NOMO-1 treated with dmso at 0.1 percent for 144 hours (cell line): Measurements from ENCODE around the gene CAMK2A.
"Not testable (repeated sequence)": the region's sequence is repeated elsewhere in the genome, so short reads cannot be mapped to it uniquely, and the experiment has no call there.

Source experiments
- DNase-seq: peaks from one replicate; lab custom pipeline; 2025; ENCODE audit not compliant: unreplicated experiment; lab: John Stamatoyannopoulos, UW

Gene CAMK2A

DNA sequence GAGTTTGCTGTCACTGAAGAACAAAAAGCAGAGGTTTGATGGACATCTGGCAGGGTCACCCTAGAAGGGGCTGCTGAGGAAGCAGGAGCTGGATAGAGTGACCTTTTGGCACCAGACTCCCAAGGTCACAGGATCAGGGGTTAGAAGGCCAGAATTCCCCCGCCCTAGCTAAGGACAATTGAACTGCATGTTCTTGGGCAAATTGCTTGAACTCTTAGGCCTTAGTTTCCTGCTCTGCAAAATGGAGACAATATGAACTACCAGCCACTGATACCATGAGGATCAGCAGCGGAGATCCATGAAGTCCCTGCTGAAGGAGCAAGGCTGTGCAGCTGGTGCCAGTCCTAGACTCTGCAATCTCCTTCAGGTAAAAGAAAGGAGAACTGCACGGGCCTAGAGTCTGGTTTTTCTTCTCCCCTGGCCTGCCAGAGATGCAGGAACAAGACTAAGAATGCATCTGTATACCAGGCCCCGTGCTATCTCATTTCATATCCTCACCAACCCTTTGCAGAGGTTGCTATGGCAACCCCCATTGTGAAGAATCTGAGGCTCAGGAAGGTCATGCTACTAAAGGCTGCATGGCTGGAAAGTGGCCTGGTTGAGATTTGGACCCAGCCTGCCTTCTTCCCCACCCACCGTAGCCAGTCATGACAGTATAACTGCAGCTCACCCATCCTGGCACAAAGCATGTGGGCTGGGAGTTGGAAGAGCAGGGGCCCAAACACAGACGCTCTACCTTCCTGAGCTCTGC, 33.7 kb downstream of the CAMK2A start:
- no peak for DNase-seq

DNA sequence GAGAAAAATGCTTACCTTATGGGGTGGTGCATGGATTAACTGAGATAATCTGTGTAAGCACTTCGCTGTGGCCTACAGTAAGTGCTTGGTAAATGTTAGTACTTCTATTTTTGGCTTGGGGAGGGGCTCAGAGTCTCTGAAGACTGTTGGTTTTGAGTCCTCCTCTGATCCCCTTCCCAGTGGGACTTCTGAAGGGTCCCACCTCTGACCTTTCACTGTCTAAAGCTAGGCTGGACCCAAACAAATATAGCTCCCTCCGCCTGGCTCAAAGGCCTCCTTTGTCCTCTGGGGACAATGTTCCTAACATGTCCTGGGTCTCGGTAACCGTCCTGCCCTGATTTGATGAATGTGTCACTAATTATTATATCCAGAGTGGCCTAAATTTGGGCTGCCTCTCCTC, 34.8 kb downstream of the CAMK2A start:
- DNase-seq, result no peak

DNA sequence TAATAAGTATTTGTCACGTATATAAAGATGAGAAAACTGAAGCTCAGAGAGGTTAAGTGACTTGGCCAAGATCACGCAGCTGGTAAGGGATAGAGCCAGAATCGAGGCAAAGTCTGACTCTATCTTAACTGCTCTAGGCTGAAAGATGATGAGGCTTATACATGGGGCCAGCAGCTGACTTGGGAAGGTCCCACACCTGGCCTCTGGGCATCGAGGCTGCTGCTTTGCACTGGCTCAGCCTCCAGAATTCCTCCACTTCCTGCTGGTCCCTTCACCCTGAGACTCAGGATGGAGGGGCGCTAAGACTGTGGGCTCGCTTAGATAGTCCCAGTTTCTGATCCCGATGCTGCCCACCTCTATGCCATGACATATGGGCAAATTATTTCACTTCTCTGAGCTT, 35.2 kb downstream of the CAMK2A start:
- DNase-seq, result no peak

DNA sequence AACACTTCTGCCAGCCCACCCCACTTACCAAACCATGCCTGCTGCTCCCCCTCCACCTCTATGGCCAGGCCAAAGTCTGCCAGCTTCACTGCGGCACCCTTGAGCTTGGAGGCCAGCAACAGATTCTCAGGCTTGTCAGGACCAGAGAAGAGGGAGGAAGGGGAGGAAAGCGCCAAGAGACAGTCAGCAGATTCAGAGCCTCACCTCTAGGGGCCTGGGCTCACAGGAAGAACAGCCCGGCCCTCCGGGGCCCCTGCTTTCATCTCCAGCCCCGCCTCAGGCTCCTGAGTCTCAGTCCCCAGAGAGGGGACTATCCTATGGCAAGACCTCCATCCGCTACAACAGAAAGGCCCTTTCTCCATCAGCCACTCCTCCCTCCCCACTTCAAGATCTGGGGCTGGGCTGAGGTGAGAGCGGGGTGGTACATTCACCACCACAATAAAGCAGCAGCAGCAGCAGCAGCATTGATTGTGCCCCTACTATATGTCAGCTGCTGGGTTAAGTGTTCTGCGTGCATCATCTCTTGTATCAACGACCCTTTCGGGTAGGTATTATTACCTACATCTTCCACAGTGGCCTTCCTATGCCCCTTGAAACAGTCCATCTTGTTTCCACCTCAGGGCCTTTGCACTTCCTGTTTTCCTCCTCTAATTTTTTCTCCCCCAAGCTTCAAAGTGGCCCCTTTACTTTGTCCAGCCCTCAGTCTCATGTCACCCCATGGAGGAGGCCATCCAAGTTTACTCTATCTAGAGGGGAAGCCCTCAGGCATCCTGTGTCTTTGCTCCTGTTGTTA, 36.0 kb downstream of the CAMK2A start:
- DNase-seq, result no peak

DNA sequence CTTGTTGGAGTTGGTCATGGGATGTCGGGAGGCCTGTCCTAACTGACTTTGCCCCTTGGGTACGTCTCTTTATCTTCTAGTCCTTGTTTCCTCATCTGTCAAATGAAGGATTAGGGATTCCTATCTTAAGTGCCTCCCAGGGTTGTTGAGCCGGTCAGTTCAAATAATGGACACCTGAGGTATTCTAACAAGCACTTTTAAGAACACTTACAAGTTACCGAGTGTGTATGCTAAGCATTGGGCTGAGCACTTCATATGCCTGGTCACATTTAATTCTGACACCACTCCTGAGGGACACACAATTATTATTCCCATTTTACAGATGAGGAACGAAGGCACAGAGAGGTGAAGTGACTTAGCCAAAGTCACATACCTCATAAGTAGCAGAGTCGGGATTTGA, 37.1 kb downstream of the CAMK2A start:
- DNase-seq, result no peak

DNA sequence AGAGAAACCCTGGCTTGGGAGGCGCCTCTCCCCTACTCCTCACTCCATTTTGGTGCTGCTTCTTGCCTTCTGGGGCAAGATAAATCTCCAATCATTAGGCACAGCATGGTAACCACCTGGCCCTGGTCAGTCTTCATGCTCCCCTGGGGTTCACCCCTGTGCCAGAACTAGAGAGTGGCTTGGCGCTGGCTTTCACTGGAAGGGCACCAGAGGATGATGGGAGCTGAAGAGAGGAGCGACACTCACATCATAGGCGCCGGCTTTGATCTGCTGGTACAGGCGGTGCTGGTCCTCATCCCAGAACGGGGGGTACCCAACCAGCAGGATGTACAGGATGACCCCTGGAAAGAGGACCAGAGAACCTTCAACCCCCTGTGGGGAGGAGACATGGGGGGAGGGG, 38.1 kb downstream of the CAMK2A start:
- DNase-seq, result no peak

DNA sequence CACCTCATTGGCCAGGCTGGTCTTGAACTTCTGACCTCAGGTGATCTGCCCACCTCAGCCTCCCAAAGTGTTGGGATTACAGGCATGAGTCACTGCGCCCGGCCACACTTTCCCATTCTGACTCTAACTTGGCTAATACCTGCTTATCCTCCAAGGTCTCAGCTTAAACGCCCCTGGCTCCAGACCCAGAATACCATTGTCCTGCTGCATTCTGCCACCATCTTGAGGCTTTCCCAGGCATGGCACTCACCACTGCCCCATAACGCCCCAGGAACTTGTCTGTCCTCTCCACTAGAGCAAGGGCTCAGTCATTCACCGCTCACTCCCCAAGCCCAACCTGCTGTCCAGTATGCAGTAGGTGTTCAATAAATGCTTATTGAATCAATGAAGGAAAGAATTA, 39.8 kb downstream of the CAMK2A start:
- no peak for DNase-seq

DNA sequence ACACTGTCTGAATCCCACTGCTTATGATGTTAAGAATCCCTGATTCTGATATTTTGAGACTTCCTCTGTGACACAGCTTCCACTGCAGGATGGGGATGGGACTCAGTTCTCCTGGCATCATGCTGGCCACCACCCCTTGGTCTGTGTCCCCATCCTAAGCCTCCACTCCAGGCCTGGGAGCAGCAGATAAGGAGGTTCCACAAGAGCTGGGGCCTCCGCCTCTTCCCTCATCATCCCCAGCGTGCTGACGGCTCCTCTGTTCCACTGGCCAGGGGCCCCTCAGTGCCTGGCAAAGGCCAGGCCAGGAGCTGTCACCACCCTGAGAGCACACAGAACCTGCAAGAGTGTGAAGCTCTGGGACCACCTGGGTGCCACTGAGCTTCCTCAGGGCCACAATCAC, 40.6 kb downstream of the CAMK2A start:
- DNase-seq, result no peak

DNA sequence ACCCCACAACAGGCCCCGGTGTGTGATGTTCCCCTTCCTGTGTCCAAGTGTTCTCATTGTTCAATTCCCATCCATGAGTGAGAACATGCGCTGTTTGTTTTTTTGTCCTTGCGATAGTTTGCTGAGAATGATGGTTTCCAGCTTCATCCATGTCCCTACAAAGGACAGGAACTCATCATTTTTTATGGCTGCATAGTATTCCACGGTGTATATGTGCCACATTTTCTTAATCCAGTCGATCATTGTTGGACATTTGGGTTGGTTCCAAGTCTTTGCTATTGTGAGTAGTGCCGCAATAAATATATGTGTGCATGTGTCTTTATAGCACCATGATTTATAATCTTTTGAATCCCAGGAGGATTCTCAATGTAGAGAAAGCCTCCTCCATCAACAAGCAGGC, 41.1 kb downstream of the CAMK2A start:
- not testable (repeated sequence) for DNase-seq

DNA sequence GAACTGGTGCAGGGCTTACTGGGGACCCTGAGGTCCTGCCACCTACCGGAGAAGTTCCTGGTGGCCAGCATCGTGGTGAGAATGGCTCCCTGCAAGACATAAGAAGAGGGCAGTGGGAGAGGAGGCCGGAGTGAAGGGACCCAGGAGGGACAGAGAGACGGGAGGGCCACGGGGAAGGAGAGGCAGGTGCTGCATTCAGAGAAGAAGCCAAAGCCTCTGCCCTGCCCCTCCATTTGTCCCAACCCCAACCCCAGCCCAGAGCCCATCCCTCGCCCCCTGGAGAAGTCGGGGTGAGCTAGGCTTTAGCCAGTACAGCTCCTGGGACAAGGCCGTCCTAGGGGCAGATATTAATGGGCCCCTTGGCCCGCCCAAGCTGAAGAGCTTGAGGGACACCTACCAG, 41.8 kb downstream of the CAMK2A start:
- DNase-seq, result no peak

DNA sequence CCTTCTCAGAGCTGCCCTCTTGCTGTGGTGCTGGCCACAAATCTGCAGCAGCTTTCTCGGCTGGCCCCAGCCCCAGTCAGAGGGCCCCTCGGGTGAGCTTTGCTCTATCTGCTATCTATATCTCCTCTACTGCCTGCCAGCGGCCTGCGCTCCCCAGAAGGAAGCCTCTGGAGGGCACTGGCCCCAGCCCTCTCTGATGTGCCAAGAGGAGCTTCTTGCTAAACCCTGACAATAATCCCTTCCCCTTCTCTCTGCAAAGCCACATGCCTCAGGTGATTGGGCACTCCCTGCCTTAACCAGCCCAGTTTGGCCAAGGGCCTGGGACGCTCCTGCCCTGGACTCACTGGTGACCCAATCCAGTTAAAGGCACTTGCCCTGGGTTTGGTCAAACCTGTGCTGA, 42.7 kb downstream of the CAMK2A start:
- no peak for DNase-seq

DNA sequence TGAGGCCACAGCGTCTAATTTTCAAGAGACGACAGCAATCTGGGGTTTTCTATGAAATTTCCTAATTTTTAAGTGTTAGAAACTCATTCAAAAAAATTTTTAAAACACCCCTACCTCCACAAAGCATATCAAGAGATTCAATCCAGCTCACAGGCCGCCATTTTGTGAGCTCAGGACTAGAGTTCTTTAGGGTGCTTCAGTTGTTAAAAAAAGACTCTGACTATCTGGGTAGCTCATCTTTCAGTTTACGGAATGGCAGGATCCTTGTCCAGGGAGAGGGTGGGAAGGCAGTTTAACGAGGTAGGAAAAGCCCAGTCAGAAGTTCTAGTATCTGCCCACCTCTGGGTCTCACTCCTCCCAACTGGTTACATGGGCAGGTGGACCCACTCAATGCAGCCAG, 43.1 kb downstream of the CAMK2A start:
- DNase-seq, result no peak

DNA sequence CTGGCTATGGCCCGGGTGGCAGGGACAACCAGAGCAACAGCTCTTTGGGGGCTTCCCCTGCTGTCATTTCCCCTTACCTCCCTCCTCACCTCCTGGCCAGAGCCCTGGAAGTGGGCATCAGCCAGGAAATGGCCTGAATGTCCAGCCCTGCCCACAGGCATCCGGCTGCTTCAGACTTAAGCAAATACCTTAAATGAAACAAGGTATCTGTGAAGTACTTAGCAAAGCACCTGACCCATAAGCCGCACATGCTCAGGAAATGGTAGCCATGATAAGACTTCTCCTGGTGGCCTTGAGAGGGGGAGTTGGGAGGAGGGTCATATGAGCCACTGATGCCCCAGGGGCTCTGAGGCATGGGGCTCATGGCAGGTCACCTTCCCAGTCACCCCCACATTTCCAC, 43.8 kb downstream of the CAMK2A start:
- no peak for DNase-seq

DNA sequence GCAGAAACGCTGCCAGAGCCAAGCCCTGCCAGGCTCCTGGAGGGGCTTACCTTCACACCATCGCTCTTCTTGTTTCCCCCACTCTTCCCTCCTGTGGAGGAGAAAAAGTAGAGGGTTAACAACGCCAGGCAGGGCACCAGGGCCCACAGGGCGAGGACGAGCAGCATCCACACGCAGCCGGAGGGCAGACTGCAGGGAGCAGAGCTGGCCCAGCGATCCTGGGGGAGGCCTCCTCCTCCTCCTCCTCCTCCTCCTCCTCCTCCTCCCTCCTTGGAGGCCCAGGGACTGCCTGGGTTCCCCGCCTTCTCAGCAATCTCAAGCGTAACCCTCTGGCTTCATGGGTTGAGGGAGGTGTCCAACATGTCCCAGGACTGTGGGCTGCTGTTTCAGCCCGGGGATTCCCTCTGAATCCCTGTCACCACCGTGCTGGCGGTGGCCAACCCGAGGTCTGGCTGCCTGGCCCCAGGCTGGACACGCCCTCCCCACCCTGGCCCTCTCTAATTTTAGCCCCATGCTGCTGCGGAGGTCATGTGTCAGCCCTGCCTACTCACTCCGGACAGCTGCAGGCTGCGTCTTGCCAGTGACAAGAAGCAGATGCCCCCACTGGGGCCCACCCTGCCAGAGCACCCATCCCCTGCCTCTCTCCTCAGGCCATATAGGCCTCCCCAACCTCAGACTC, 44.3 kb downstream of the CAMK2A start:
- no peak for DNase-seq

DNA sequence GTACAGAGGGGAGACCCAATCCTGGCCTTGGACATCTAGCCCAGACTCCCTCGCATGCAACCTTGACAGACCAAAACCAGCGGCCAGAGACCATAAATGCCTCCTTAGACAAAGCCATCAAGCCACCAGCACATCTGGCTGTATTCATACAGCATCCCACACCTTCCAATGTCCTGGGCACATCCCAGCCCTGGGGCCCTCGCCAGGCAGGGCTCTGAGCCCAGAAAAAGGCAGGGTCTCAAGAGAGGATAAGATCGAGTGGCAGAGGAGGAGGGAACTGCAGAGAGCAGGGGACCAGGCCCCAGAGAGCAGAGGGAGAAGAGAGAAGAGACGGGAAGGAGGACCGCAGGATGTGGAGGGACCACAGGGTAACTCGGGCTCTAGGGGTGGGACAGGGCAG, 45.4 kb downstream of the CAMK2A start:
- no peak for DNase-seq

DNA sequence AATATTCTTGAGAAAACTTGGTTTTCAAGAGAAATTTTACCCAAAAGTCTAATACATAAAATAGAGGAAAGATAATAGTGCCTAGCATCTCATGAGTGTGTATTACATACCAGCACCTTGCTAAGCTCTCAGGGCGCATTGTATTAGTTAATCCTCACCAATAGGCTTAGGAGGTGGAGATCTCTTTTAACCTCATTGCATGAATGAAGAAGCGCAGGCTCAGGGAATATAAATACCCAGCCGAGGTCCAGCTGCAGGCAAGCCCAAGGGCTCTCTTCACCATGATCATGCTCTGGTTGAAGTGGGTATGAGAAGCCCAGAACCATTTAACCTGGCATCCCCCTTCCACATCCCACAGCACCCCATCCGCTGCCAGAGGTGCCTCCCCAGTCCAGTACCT, 46.0 kb downstream of the CAMK2A start:
- DNase-seq, result no peak

DNA sequence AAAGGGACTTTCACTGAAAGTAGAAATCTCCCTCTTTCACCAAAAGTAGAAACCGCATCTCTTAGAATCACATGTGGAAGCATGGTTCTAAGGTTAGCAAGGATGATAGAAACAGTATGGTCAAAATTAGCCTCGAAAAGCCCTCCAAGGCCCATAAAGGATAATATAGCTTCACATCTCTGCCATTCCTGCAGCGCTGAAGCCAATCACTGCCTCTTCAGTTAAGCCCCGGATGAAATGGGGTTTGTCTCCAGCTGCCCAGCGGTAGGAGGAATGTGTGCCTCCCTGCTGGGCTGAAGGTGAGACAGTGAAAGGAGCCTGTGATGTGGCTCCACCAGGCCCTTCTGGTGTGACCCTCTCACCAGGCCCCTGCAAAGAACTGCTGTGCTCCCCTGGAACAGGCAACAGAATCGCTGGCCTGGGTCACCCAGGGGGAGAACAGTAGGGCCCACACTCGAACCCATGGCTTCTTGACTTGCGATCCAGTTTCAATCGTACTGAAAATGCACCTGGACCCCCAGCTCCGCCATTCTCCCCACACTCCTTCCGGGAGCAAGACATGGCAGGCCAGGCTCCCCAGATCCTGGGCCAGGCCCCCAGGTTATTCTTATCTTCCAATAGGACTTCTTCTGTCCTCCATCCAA, 47.2 kb downstream of the CAMK2A start:
- DNase-seq, result no peak

DNA sequence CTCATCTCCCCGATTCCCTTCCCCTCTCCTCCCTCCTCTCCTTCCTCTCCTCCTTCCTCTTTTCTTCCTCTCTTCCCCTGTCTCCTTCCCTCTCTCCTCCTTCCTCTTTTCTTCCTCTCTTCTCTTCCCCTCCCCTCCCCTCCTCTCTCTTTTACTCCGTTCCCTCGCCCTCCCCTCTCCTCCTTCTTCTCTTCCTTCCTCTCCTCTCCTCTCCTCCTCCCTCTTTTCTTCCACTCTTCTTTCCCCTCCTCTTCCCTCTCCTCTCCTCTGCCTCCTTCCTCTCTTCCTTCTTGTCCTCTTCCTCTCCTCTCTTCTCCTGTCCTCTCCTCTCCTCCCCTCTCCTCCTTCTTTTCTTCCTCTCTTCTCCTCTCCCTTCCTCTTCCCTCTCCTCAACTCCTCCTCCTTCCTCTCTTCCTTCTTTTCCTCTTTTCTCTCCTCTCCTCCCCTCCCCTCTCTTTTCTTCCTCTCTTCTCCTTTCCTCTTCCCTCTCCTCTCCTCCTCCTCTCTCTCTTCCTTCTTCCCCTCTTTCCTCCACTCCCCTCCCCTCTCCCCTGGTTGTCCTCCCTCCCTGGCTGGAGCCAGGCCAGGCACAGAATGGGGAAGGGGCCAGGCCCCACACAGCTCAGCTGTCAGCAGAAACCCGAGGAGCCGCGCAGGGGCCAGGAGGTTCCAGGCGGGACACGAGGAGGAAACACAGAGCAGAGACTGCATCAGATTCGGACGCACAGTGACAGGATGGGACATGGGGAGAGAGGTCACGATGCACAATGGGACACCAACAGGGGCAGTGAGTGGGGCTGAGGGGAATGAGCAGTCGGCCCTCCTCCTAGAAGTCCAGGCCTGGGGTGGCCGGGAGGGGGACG, 48.0 kb downstream of the CAMK2A start:
- no peak for DNase-seq

DNA sequence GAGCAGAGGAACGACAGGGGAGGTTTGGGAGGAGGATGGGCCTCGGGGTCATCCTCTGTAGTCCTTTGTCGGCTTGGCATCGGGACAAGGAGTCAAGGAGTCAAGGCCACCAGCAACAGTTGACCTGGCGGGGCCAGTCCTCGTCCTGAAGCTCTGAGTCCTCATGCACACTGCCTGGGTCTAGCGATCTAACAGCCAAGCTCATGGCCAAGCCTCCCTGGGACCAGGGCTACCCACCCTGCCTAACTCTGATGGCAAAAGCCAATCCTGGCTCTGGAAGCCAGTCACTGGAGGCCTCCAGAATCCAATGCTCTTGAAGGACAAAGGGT, 49.8 kb downstream of the CAMK2A start:
- no peak for DNase-seq

DNA sequence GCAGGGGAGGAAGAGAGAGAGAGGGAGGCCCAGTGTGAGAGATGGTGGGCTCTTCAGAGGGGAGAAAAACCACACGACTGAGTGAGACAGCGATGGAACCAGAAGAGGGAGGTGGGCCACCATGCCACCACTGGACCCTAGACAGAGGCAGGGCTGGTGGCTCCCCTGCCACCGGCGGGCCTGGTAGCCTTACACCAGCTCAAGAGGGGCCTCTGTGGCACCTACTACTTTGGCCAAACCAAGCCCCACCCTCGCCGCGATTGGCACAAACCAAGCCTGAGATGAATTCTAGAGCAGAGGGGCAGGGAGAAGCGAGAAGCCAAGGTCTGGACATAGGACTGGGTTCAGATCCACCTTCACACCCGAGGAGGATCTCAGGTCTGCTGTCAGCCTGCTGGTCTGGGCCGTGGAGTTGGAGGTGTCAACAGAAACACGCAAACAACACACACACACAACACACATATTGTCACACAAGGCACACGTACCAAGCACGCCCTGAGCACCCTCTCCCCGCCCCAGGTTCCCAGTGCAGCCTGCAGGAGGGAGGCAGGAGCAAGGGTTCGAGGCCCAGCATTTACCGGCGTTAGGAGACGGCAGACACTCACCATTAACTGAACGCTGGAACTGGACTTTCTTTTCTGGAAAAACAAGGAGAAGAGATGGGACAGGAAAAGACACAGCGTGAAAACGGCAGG, 50.3 kb downstream of the CAMK2A start:
- no peak for DNase-seq
